Endothelial cell (in vitro differentiated cells): ENCODE data around the gene RNU6-8. TPM values are rescaled to one million over a fixed set of nuclear protein-coding genes. Genes with fewer than 3 reads are reported as not detected.
A peak's percentile ranks its signal among the peaks of the same experiment; 100 is the strongest.

Source experiments
- DNase-seq: peaks from one replicate; pipeline ENCODE4 v3.0.0; 2021; ENCODE audit warnings: low spot score
- H3K27ac Mint-ChIP-seq: one replicate; pipeline ENCODE4 v1.8.0; 2021; ENCODE audit warnings: mixed read lengths, inconsistent platforms; ENCODE audit not compliant: unreplicated experiment
- H3K27me3 Mint-ChIP-seq: one replicate; pipeline ENCODE4 v1.8.0; 2021; ENCODE audit warnings: mild to moderate bottlenecking, moderate library complexity, mixed read lengths, inconsistent platforms; ENCODE audit not compliant: unreplicated experiment
- H3K36me3 Mint-ChIP-seq: one replicate; pipeline ENCODE4 v1.8.0; 2021; ENCODE audit warnings: mild to moderate bottlenecking, low read depth, mixed read lengths, inconsistent platforms; ENCODE audit not compliant: unreplicated experiment
- H3K4me1 Mint-ChIP-seq: one replicate; pipeline ENCODE4 v1.8.0; 2021; ENCODE audit warnings: mild to moderate bottlenecking, mixed read lengths, inconsistent platforms; ENCODE audit not compliant: unreplicated experiment
- H3K4me3 Mint-ChIP-seq: one replicate; pipeline ENCODE4 v1.8.0; 2021; ENCODE audit warnings: mild to moderate bottlenecking, mixed read lengths, inconsistent platforms; ENCODE audit not compliant: unreplicated experiment
- H3K9me3 Mint-ChIP-seq: one replicate; pipeline ENCODE4 v1.8.0; 2021; ENCODE audit warnings: mixed read lengths, inconsistent platforms; ENCODE audit not compliant: unreplicated experiment
- total RNA-seq: library from RNA; stranded (reverse); fragmentation: NEBNext Ultra II Directional; extraction: Animal tissue kit (Norgen Biotek cat#: 25700); gene quantifications from one replicate; pipeline ENCODE4 v1.2.1, GENCODE V29; 2021; ENCODE audit not compliant: unreplicated experiment
- TF ChIP-seq, protein P1 (sequence below): fragments of 200-600 bp; sonication (generic); IDR thresholded peaks from one replicate; pipeline ENCODE4 v1.5.0; 2021; ENCODE audit warnings: antibody characterized with exemption; ENCODE audit not compliant: unreplicated experiment

RNU6-8 gene
- total RNA-seq, 1 donor from 2014 or later = not detected

DNA sequence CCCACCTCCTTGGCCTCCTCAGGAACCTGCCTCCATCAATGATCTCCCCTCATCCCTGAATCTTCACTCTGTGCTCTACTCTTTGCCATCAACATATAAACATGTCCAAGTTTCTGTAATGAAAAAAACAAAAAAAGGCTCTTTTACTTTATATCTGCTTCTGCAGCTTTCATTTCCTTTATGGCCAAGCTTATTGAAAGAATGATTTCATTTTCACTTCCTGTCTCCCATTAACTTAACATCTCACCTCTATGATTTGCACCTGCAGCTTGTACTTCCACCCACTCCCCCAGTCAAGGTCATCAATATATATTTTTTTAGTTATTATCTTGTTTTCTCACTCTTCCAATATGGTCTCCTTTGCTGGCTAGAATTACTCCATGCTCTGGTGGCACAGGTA lies 16.8 kb downstream of the RNU6-8 start:
- no peaks in the 10 kb centered on the region for H3K9me3 Mint-ChIP-seq
- peaks cover 5% of the 10 kb centered on the region for H3K4me1 Mint-ChIP-seq
- H3K4me3 Mint-ChIP-seq = no peak overlapping the region
- H3K27ac Mint-ChIP-seq = no peak overlapping the region
- no peak for DNase-seq
- no peaks in the 10 kb centered on the region for H3K27me3 Mint-ChIP-seq
- TF ChIP-seq, protein P1, sequence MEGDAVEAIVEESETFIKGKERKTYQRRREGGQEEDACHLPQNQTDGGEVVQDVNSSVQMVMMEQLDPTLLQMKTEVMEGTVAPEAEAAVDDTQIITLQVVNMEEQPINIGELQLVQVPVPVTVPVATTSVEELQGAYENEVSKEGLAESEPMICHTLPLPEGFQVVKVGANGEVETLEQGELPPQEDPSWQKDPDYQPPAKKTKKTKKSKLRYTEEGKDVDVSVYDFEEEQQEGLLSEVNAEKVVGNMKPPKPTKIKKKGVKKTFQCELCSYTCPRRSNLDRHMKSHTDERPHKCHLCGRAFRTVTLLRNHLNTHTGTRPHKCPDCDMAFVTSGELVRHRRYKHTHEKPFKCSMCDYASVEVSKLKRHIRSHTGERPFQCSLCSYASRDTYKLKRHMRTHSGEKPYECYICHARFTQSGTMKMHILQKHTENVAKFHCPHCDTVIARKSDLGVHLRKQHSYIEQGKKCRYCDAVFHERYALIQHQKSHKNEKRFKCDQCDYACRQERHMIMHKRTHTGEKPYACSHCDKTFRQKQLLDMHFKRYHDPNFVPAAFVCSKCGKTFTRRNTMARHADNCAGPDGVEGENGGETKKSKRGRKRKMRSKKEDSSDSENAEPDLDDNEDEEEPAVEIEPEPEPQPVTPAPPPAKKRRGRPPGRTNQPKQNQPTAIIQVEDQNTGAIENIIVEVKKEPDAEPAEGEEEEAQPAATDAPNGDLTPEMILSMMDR = no peak
- H3K36me3 Mint-ChIP-seq = no peaks in the 10 kb centered on the region

DNA sequence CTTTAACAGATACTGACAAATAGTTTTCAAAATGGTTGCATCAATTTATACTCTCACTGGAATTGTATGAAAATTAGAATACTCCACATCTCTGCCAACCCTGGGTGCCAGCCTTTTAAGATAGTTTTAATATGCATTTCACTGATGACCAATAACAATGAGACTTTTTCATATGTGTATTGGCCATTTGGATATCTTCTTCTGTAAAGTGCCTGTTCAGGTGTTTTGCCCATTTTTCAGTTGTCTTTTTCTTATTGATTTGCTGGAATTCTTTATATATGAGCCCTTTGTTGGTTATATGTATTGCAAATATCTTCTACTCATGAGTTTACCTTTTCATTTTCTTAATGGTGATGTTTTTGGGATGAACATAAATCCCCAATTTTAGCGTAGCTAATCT lies 18.0 kb downstream of the RNU6-8 start:
- no peak for DNase-seq
- Mint-ChIP-seq H3K9me3 (no peaks in the 10 kb centered on the region), H3K4me1 (no peaks in the 10 kb centered on the region), H3K4me3 (no peak overlapping the region), H3K27me3 (no peaks in the 10 kb centered on the region), H3K27ac (no peak overlapping the region), H3K36me3 (no peaks in the 10 kb centered on the region)
- TF ChIP-seq, protein P1 = no peak

DNA sequence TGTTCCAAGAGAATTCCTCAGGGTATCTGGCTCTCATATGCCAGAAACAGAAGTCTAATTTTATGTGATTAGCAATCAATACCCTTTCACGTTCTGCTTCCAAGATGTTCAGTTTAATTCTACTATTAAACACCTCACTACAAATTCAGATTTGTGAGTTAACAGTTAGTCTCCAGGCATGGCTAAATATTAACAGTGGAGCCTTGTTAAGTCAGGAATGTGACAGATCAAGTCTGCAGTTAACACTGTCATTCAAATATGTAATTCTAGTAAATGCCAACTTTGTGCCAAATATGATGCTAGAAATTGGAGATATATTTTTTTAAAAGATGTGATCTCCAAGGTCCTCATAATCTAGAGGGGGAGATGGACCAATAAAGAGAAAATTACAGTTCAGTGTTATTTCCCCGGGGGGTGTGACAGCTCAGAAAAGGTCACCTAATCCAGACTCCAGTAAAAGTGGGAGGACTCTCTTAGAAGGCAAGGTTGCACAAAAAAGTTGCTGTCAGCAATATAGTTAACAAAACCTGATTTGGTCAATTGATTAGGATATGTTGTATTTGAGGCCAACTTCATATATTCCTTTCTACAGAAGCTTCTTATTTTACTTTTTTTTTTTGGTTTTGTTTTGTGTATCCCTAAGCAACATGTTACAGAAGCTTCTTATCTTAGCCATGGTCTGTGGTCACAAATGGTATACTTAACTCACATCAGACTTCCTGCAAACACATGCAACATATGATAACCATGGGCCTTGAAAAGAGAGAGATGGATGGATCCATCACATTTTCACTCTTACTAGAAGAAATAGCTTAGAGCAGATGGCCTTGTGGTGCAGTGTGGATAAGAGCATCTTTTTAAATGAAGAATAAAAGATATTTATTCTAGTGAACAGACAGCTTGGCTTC lies 19.7 kb downstream of the RNU6-8 start:
- Mint-ChIP-seq H3K4me1 (no peaks in the 10 kb centered on the region), H3K4me3 (no peak overlapping the region), H3K27me3 (no peaks in the 10 kb centered on the region), H3K9me3 (no peaks in the 10 kb centered on the region), H3K27ac (no peak overlapping the region), H3K36me3 (no peaks in the 10 kb centered on the region)
- TF ChIP-seq, protein P1 = no peak
- DNase-seq = no peak

DNA sequence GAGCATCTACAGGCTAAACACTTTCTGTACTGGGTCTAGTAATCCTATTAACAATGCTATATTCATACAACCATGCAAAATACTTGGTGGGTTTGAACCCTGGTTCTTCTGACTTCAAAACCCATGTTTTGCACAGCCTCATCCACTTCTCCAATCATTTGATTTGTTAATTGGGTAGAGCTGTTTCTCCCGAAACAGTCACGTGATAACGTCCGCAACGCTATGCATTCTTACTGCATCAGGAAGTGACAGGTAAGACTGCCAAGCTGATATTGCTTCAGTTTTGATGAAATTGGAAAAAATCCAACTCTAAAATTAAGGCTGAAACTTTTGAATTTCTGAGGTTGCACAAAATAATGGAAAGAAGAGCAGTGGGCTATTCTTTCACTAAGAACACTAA lies 31.6 kb downstream of the RNU6-8 start:
- no peaks in the 10 kb centered on the region for H3K36me3 Mint-ChIP-seq
- H3K9me3 Mint-ChIP-seq = no peaks in the 10 kb centered on the region
- H3K27ac Mint-ChIP-seq = no peak overlapping the region
- H3K4me3 Mint-ChIP-seq = no peak overlapping the region
- TF ChIP-seq, protein P1 = no peak
- H3K4me1 Mint-ChIP-seq = peaks cover 9% of the 10 kb centered on the region
- H3K27me3 Mint-ChIP-seq = peaks cover 2% of the 10 kb centered on the region
- DNase-seq = no peak

DNA sequence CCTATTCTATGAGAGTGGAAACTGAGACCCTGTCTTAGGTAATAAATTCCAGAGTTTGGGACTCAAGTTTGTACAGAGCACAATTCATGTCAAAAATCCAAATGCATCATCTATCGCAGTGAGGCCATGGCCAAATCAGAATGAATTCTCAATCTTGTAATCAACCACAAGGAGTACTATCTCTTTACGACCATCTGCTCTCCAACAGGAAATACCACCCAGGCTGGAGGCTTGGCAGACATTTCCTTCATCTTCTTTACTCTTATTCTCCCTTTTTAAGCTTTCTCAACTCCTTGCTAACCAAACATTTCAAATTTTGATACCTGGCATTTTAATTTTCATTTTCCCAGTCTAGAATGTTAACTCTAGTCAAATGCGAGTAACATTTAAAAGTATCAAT lies 33.9 kb downstream of the RNU6-8 start:
- Mint-ChIP-seq H3K4me1 (peaks cover 9% of the 10 kb centered on the region), H3K9me3 (no peaks in the 10 kb centered on the region), H3K27ac (peak overlapping the region; percentile 59), H3K36me3 (no peaks in the 10 kb centered on the region), H3K27me3 (peaks cover 7% of the 10 kb centered on the region), H3K4me3 (peak overlapping the region; percentile 16)
- no peak for DNase-seq
- TF ChIP-seq, protein P1 = no peak
